SJSA1 (cell line): Measurements from ENCODE around the gene LILRB2. TPM values are rescaled to one million over a fixed set of nuclear protein-coding genes. Genes with fewer than 3 reads are reported as not detected.

Experiments used
- DNase-seq, 2 experiments: peaks; one replicate each; pipeline ENCODE4 v3.0.0-alpha.2; 2015 to 2020; ENCODE audit warnings: low spot score in 2 of 2, low read depth in 1 of 2
- H3K27ac ChIP-seq: fragments of 250-450 bp; sonication (Bioruptor Pico); 2 replicates; pipeline ENCODE4 v1.5.1; 2020; ENCODE audit warnings: mild to moderate bottlenecking, moderate library complexity
- H3K27me3 ChIP-seq: fragments of 250-450 bp; sonication (Bioruptor Pico); replicated peaks from 2 replicates; pipeline ENCODE4 v1.5.1; 2020; ENCODE audit warnings: mild to moderate bottlenecking, moderate library complexity
- H3K36me3 ChIP-seq: fragments of 250-450 bp; sonication (Bioruptor Pico); 2 replicates; pipeline ENCODE4 v1.5.1; 2020; ENCODE audit warnings: mild to moderate bottlenecking
- H3K4me1 ChIP-seq: fragments of 250-450 bp; sonication (Bioruptor Pico); replicated peaks from 2 replicates; pipeline ENCODE4 v1.6.1; 2021; ENCODE audit warnings: mild to moderate bottlenecking
- H3K4me3 ChIP-seq: fragments of 250-450 bp; sonication (Bioruptor Pico); 2 replicates; pipeline ENCODE4 v1.5.1; 2020; ENCODE audit warnings: mild to moderate bottlenecking
- H3K9me3 ChIP-seq: fragments of 250-450 bp; sonication (Bioruptor Pico); replicated peaks from 2 replicates; pipeline ENCODE4 v1.5.1; 2020; ENCODE audit warnings: mild to moderate bottlenecking
- total RNA-seq: library from RNA; depleted of rRNA; stranded (reverse); fragments of >200 nt; shearing (Covaris generic); gene quantifications from 2 replicates; pipeline ENCODE4 v1.2.3, GENCODE V29; 2014

The LILRB2 gene
- total RNA-seq, 1 experiment from 2014 or later = not detected

DNA sequence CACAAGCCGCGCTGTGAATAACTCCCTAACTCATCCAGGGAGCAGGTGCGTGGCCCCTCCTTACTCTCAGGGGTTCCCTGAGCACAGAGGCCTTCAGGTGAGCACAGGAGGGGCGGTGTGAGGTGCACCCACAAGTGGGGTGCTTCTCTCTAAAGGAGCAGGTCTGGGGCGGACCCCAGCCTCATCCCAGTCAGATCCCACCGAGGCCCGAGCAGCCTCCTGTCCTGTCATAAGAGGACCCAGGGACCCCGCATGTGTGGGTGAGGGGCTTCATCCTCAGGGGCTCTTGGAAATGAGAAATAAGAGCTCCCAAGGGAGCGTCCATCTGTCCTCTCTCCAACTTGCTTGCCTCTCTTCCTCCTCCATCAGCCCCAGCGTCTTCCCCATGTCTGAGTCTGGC lies 35.0 kb upstream of the LILRB2 start:
- Histone ChIP-seq H3K27ac (no peak overlapping the region), H3K4me1 (no peaks in the 10 kb centered on the region), H3K36me3 (no peaks in the 10 kb centered on the region), H3K9me3 (no peaks in the 10 kb centered on the region), H3K27me3 (peaks cover 2% of the 10 kb centered on the region; the same call in 1 of the 2 replicates), H3K4me3 (no peak overlapping the region)
- no peak for DNase-seq

- peaks cover 2% of the 10 kb centered on the region; the same call in 1 of the 2 replicates for H3K27me3 ChIP-seq
- H3K27ac ChIP-seq = no peak within 1 kb of the TSS
- no peak within 1 kb of the TSS for H3K4me3 ChIP-seq
- no peaks in the 10 kb centered on the region for H3K4me1 ChIP-seq
- H3K36me3 ChIP-seq = no peaks in the 10 kb centered on the region
- DNase-seq = no peak
- no peaks in the 10 kb centered on the region for H3K9me3 ChIP-seq
These were observed 31.8 kb upstream of the LILRB2 start, which contains the start of gene LILRA5 for GRCh38 chr19:54312436-54313377. Gene LILRA5 (minus strand): TSS chr19:54313166. CDS start chr19:54313019, 147 bp downstream.

GRCh38 chr19:54312011-54312410 lies 31.1 kb upstream of the LILRB2 start:
- H3K9me3 ChIP-seq = no peaks in the 10 kb centered on the region
- no peak overlapping the region for H3K27ac ChIP-seq
- H3K4me1 ChIP-seq = no peaks in the 10 kb centered on the region
- H3K27me3 ChIP-seq = peaks cover 2% of the 10 kb centered on the region; the same call in 1 of the 2 replicates
- no peaks in the 10 kb centered on the region for H3K36me3 ChIP-seq
- DNase-seq = no peak
- no peak overlapping the region for H3K4me3 ChIP-seq

DNA sequence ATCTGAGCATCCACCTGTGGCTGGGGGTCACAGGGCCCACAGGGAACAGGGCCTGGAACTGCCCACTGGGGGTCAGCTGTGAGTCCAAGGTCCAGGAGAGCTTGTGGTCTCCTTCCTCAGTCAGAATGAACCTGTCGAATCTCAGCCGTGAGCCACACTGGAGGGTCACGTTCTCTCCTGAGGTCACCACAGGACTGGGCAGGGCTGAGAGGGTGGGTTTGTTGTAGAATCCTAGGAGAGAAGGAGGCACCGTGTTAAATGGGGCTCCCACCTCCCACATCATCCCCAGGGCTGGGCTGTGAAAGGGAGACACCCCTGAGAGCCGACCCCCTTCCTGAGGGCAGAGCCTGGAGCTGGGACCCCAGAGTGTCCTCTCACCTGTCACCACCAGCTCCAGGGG lies 30.6 kb upstream of the LILRB2 start:
- DNase-seq = no peak
- Histone ChIP-seq H3K4me3 (no peak overlapping the region), H3K36me3 (no peaks in the 10 kb centered on the region), H3K4me1 (no peaks in the 10 kb centered on the region), H3K27me3 (peaks cover 2% of the 10 kb centered on the region; the same call in 1 of the 2 replicates), H3K27ac (no peak overlapping the region), H3K9me3 (no peaks in the 10 kb centered on the region)

DNA sequence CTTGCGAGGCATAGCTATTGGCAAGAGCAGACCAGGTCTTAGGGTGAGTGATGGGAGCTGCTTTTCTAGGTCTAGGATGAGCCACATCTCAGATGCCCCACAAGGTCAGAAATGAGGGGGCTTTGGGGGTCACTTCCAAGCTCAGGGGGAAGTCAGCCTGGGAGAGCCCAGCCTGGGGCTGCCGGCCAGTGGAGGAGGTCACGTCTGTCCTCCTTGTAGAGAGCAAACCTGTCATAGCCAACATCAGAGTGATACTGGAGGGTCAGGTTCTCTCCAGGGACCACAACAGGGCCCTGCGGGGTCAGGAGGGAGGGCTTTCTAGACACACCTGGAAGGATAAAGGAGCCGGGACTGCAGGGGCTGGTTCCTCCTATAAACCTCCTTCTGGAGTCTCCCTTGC lies 29.6 kb upstream of the LILRB2 start:
- Histone ChIP-seq H3K27ac (no peak overlapping the region), H3K27me3 (peaks cover 2% of the 10 kb centered on the region; the same call in 1 of the 2 replicates), H3K4me3 (no peak overlapping the region), H3K9me3 (no peaks in the 10 kb centered on the region), H3K4me1 (no peaks in the 10 kb centered on the region), H3K36me3 (no peaks in the 10 kb centered on the region)
- no peak for DNase-seq

- DNase-seq = no peak
- H3K36me3 ChIP-seq = no peaks in the 10 kb centered on the region
- no peak overlapping the region for H3K27ac ChIP-seq
- H3K4me1 ChIP-seq = no peaks in the 10 kb centered on the region
- H3K27me3 ChIP-seq = peaks cover 2% of the 10 kb centered on the region; the same call in 1 of the 2 replicates
- no peak overlapping the region for H3K4me3 ChIP-seq
- no peaks in the 10 kb centered on the region for H3K9me3 ChIP-seq
These were observed 28.9 kb upstream of the LILRB2 start for GRCh38 chr19:54309811-54310210.

- no peak overlapping the region for H3K27ac ChIP-seq
- H3K27me3 ChIP-seq = no peaks in the 10 kb centered on the region
- no peaks in the 10 kb centered on the region for H3K9me3 ChIP-seq
- no peaks in the 10 kb centered on the region for H3K4me1 ChIP-seq
- no peaks in the 10 kb centered on the region for H3K36me3 ChIP-seq
- no peak overlapping the region for H3K4me3 ChIP-seq
- DNase-seq = no peak
These were observed 26.6 kb upstream of the LILRB2 start for GRCh38 chr19:54307389-54308020.

- DNase-seq = no peak
- no peaks in the 10 kb centered on the region for H3K36me3 ChIP-seq
- H3K27me3 ChIP-seq = peaks cover 14% of the 10 kb centered on the region
- H3K4me3 ChIP-seq = no peak overlapping the region
- no peak overlapping the region for H3K27ac ChIP-seq
- no peaks in the 10 kb centered on the region for H3K4me1 ChIP-seq
- no peaks in the 10 kb centered on the region for H3K9me3 ChIP-seq
These were observed 24.2 kb upstream of the LILRB2 start for GRCh38 chr19:54305141-54305540.

DNA sequence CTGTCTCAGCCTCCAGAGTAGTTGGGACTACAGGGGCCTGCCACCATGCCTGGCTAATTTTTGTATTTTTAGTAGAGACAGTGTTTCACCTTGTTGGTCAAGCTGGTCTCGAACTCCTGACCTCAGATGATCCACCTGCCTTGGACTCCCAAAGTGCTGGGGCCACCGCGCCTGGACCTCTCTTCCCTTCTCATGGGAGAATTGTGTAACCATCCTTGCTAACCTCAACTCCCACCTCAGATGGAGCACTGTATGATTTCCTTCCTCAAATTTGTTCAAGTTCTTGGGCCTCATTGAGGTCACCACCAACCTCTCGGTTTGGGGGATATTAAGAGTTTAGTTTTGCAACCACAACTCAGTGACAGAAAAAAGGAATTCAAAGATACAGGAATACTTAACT lies 21.3 kb upstream of the LILRB2 start:
- no peak overlapping the region for H3K27ac ChIP-seq
- no peaks in the 10 kb centered on the region for H3K36me3 ChIP-seq
- no peaks in the 10 kb centered on the region for H3K9me3 ChIP-seq
- H3K27me3 ChIP-seq = peaks cover 15% of the 10 kb centered on the region
- H3K4me3 ChIP-seq = no peak overlapping the region
- no peaks in the 10 kb centered on the region for H3K4me1 ChIP-seq
- DNase-seq = no peak

DNA sequence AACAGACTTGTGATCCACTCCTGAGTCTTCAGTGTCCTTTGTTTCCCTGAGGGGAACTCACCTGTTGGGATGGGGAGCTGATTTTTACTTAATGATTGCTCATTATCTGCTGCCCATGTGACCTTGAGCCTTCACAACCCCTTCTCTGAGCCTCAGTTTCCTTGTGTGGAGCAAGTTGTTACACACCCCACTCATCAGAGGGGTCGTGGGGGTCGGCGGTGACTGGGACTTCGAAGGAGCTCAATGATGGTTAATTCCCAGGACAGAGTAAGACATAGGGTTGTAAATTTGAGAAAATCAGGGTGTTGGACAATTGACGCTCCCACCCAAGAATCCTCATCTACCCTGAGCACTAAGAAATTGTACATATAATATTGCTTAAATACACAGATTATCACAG lies 18.6 kb upstream of the LILRB2 start:
- Histone ChIP-seq H3K9me3 (no peaks in the 10 kb centered on the region), H3K4me3 (no peak overlapping the region), H3K36me3 (no peaks in the 10 kb centered on the region), H3K27ac (no peak overlapping the region), H3K27me3 (peaks cover 19% of the 10 kb centered on the region), H3K4me1 (no peaks in the 10 kb centered on the region)
- DNase-seq = no peak

GRCh38 chr19:54299126-54299498 lies 18.2 kb upstream of the LILRB2 start:
- H3K4me3 ChIP-seq = no peak overlapping the region
- no peaks in the 10 kb centered on the region for H3K36me3 ChIP-seq
- no peak overlapping the region for H3K27ac ChIP-seq
- H3K27me3 ChIP-seq = peaks cover 19% of the 10 kb centered on the region
- no peaks in the 10 kb centered on the region for H3K4me1 ChIP-seq
- no peak for DNase-seq
- H3K9me3 ChIP-seq = no peaks in the 10 kb centered on the region

DNA sequence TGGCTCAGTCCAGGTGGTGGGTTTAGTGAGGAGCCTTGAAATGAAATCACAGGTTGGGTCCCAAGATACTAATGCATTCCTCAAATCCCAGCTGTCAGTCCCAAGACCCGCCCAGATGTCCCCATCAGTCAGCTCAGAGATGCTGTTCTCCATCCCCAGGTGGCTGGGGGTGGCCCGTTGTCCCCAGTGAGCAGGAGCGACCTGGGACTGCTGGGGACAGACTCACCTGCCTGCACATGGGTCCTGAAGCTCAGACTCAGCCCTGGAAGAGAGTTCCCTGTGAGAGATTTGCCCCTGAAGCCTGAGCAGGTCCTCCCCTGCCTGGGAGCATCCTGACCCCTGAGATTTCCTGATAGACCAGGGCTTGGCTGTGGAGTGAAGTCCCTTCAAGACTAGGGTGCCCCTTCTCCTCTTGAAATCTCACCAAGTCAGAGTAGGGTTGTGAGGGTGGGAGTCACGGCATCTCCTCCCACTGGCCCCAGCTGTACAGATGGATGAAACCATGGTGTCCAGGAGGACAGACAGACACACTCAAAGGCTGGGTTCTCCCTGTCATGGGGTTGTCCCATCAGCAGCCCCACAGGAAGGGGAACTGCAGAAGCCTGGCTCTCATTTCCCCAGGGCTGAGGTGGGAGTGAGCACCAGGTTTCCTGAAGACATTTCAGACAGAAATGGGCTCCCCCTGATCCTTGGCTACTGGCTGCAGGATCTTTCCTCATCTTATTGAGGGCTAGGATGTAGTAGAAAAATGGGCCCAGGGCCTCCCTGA lies 17.6 kb upstream of the LILRB2 start:
- no peak overlapping the region for H3K27ac ChIP-seq
- H3K36me3 ChIP-seq = no peaks in the 10 kb centered on the region
- H3K4me3 ChIP-seq = no peak overlapping the region
- no peaks in the 10 kb centered on the region for H3K4me1 ChIP-seq
- DNase-seq = no peak
- H3K9me3 ChIP-seq = no peaks in the 10 kb centered on the region
- peaks cover 19% of the 10 kb centered on the region for H3K27me3 ChIP-seq

GRCh38 chr19:54297759-54298305 lies 16.9 kb upstream of the LILRB2 start:
- Histone ChIP-seq H3K36me3 (no peaks in the 10 kb centered on the region), H3K27me3 (peaks cover 19% of the 10 kb centered on the region), H3K9me3 (no peaks in the 10 kb centered on the region), H3K27ac (no peak overlapping the region), H3K4me1 (no peaks in the 10 kb centered on the region), H3K4me3 (no peak overlapping the region)
- no peak for DNase-seq
